ENCODE measurements around the gene PARVB.
A peak's percentile ranks its signal among the peaks of the same experiment; 100 is the strongest.

The PARVB gene

DNA sequence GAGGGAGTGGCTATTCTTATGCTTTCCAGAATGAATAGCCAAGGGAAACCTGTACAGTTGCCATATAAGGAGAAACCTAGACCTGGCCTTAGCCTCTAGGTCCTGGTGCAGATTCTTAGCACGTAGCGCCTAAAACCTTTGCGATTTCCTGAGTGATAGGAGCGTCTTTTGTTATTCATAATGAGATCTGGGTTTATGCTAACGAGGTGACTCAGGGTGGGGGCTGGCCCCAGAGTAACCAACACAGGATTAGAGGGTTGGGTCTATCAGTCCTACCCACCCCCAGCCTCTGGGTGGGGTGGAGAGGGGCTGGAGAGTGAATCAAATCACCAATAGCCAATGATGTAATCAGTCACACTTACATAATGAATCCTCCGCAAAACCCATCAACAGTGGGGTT lies 83.2 kb downstream of the PARVB start:
- Histone ChIP-seq H3K27me3 (ENCODE audit: control insufficient read depth in 3 of 3, insufficient read depth in 3 of 3, low read depth in 1 of 3, low read length in 3 of 3) (no peaks in the 10 kb centered on the region), H2BK120ac (ENCODE audit: low read depth, low read length) (no peak overlapping the region), H4K91ac (ENCODE audit: low read depth, low read length, poor library complexity) (no peak overlapping the region), H3K23ac (ENCODE audit: low read depth, low read length, poor library complexity) (no peak overlapping the region), H2AFZ (ENCODE audit: low read length) (no peak overlapping the region), H2BK5ac (ENCODE audit: low read length) (no peak overlapping the region), H3K4me1 (ENCODE audit: control insufficient read depth in 2 of 2, insufficient read depth in 1 of 2, low read depth in 1 of 2, low read length in 2 of 2) (peaks cover 9% of the 10 kb centered on the region in 2 donors), H3K9ac (ENCODE audit: low read depth, low read length, poor library complexity) (no peak overlapping the region), H3K18ac (ENCODE audit: low read length) (no peak overlapping the region), H4K8ac (ENCODE audit: low read depth, low read length) (no peak overlapping the region), H2BK15ac (ENCODE audit: low read length) (no peak overlapping the region), H3K9me3 (replicated peaks in 1 of 2; ENCODE audit: control insufficient read depth in 2 of 2, insufficient read depth in 1 of 2, low read depth in 1 of 2, low read length in 2 of 2) (peaks cover 0 to 2% of the 10 kb centered on the region in 2 donors), H2AK5ac (ENCODE audit: low read depth, low read length) (peak overlapping the region; percentile 31), H3K36me3 (replicated peaks in 1 of 2; ENCODE audit: control insufficient read depth in 2 of 2, insufficient read depth in 2 of 2, low read length in 2 of 2) (no peaks in the 10 kb centered on the region), H3K4ac (ENCODE audit: low read length) (no peak overlapping the region), H3K79me1 (ENCODE audit: low read depth, low read length) (peaks cover under 1% of the 10 kb centered on the region), H3K4me3 (ENCODE audit: low read length in 2 of 2) (no peak overlapping the region), H3K4me2 (ENCODE audit: insufficient read depth, low read length, poor library complexity, severe bottlenecking) (no peak overlapping the region), H3K14ac (ENCODE audit: low read length) (peak overlapping the region; percentile 4), H2BK12ac (ENCODE audit: low read length) (no peak overlapping the region), H3K27ac (replicated peaks; ENCODE audit: low read length) (no peak overlapping the region)
- no CpG with 5 or more reads among the region's 6 CpGs for WGBS, 2 donors (ENCODE audit: extremely low coverage in 2 of 2, insufficient read length in 2 of 2, insufficient replicate concordance in 1 of 2)
- DNase-seq (ENCODE audit: low spot score), result no peak

DNA sequence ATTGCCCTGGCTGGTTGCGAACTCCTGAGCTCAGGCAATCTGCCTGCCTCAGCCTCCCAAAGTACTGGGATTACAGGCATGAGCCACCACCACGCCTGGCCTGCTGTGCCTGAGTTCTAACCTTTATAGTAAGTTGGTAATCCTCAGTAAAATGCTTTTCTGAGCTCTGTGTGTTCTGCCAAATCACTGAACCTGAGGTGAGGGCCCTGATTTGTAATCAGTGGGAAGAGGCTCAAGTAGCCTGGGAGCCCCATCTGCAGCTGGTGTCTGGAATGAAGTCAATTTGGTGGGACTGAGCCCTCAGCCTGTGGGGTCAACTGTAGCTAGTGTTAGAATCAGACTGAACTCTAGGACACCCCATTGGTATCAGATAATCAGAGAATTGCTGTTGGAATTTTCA lies 84.0 kb downstream of the PARVB start:
- WGBS, 2 donors (ENCODE audit: extremely low coverage in 2 of 2, insufficient read length in 2 of 2, insufficient replicate concordance in 1 of 2), result no CpG with 5 or more reads among the region's 2 CpGs
- Histone ChIP-seq H3K9ac (ENCODE audit: low read depth, low read length, poor library complexity) (no peak overlapping the region), H3K9me3 (replicated peaks in 1 of 2; ENCODE audit: control insufficient read depth in 2 of 2, insufficient read depth in 1 of 2, low read depth in 1 of 2, low read length in 2 of 2) (peaks cover 0 to 2% of the 10 kb centered on the region in 2 donors)

DNA sequence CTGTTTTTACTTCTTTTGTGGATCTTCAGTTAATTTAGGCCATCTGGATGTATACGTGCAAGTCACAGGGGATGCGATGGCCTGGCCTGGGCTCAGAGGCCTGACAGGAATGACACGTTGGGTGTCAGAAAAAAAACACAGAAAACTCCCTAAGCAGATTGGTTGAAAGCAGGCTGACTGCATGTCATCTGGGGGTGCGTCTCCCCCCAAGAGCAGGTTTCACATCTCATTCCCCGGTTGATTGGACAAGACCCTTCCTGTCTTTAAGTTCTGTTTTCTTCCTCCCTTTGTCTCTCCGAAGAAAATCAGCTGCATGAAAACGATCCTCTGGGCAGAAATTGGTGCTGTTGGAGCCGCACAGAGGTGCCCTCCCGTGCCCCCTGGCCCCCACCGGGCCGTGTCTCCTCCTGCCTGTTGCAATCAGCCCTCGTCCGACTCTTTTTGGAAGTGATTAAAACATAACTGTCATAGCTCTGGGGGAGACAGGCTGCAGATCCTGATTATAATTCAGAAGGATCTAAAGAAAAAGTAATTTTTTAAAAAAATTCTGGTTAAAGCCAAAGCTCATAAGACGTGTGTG lies 84.8 kb downstream of the PARVB start:
- Histone ChIP-seq H3K27me3 (ENCODE audit: control insufficient read depth in 3 of 3, insufficient read depth in 3 of 3, low read depth in 1 of 3, low read length in 3 of 3) (no peaks in the 10 kb centered on the region), H3K18ac (ENCODE audit: low read length) (no peak overlapping the region), H4K8ac (ENCODE audit: low read depth, low read length) (no peak overlapping the region), H3K79me1 (ENCODE audit: low read depth, low read length) (peaks cover 2% of the 10 kb centered on the region), H3K23ac (ENCODE audit: low read depth, low read length, poor library complexity) (no peak overlapping the region), H3K9me3 (replicated peaks in 1 of 2; ENCODE audit: control insufficient read depth in 2 of 2, insufficient read depth in 1 of 2, low read depth in 1 of 2, low read length in 2 of 2) (peaks cover 0 to 2% of the 10 kb centered on the region in 2 donors), H3K4ac (ENCODE audit: low read length) (no peak overlapping the region), H3K4me3 (ENCODE audit: low read length in 2 of 2) (no peak overlapping the region), H3K4me1 (ENCODE audit: control insufficient read depth in 2 of 2, insufficient read depth in 1 of 2, low read depth in 1 of 2, low read length in 2 of 2) (peaks cover 9 to 11% of the 10 kb centered on the region in 2 donors), H2AK5ac (ENCODE audit: low read depth, low read length) (no peak overlapping the region), H2BK15ac (ENCODE audit: low read length) (no peak overlapping the region), H4K91ac (ENCODE audit: low read depth, low read length, poor library complexity) (no peak overlapping the region), H3K36me3 (replicated peaks in 1 of 2; ENCODE audit: control insufficient read depth in 2 of 2, insufficient read depth in 2 of 2, low read length in 2 of 2) (no peaks in the 10 kb centered on the region), H3K4me2 (ENCODE audit: insufficient read depth, low read length, poor library complexity, severe bottlenecking) (no peak overlapping the region), H3K14ac (ENCODE audit: low read length) (no peak overlapping the region), H3K9ac (ENCODE audit: low read depth, low read length, poor library complexity) (no peak overlapping the region), H2BK12ac (ENCODE audit: low read length) (no peak overlapping the region), H2BK120ac (ENCODE audit: low read depth, low read length) (no peak overlapping the region), H2AFZ (ENCODE audit: low read length) (peak overlapping the region; percentile 79), H2BK5ac (ENCODE audit: low read length) (no peak overlapping the region), H3K27ac (replicated peaks; ENCODE audit: low read length) (no peak overlapping the region)
- DNase-seq (ENCODE audit: low spot score), result no peak
- no CpG with 5 or more reads among the region's 14 CpGs for WGBS, 2 donors (ENCODE audit: extremely low coverage in 2 of 2, insufficient read length in 2 of 2, insufficient replicate concordance in 1 of 2)

More for the DNA sequence above, 84.0 kb downstream of the PARVB start:
- Histone ChIP-seq H3K4me1 (ENCODE audit: control insufficient read depth in 2 of 2, insufficient read depth in 1 of 2, low read depth in 1 of 2, low read length in 2 of 2) (peaks cover 9 to 11% of the 10 kb centered on the region in 2 donors), H3K79me1 (ENCODE audit: low read depth, low read length) (peaks cover 2% of the 10 kb centered on the region), H2AFZ (ENCODE audit: low read length) (no peak overlapping the region), H3K14ac (ENCODE audit: low read length) (no peak overlapping the region), H4K8ac (ENCODE audit: low read depth, low read length) (no peak overlapping the region), H4K91ac (ENCODE audit: low read depth, low read length, poor library complexity) (no peak overlapping the region), H3K27ac (replicated peaks; ENCODE audit: low read length) (no peak overlapping the region), H2AK5ac (ENCODE audit: low read depth, low read length) (no peak overlapping the region), H3K4me2 (ENCODE audit: insufficient read depth, low read length, poor library complexity, severe bottlenecking) (no peak overlapping the region), H3K27me3 (ENCODE audit: control insufficient read depth in 3 of 3, insufficient read depth in 3 of 3, low read depth in 1 of 3, low read length in 3 of 3) (no peaks in the 10 kb centered on the region), H2BK5ac (ENCODE audit: low read length) (no peak overlapping the region), H3K4me3 (ENCODE audit: low read length in 2 of 2) (no peak overlapping the region), H3K23ac (ENCODE audit: low read depth, low read length, poor library complexity) (no peak overlapping the region), H2BK15ac (ENCODE audit: low read length) (no peak overlapping the region), H3K18ac (ENCODE audit: low read length) (no peak overlapping the region), H3K36me3 (replicated peaks in 1 of 2; ENCODE audit: control insufficient read depth in 2 of 2, insufficient read depth in 2 of 2, low read length in 2 of 2) (no peaks in the 10 kb centered on the region), H2BK120ac (ENCODE audit: low read depth, low read length) (no peak overlapping the region), H2BK12ac (ENCODE audit: low read length) (no peak overlapping the region), H3K4ac (ENCODE audit: low read length) (no peak overlapping the region)
- no peak for DNase-seq (ENCODE audit: low spot score)

DNA sequence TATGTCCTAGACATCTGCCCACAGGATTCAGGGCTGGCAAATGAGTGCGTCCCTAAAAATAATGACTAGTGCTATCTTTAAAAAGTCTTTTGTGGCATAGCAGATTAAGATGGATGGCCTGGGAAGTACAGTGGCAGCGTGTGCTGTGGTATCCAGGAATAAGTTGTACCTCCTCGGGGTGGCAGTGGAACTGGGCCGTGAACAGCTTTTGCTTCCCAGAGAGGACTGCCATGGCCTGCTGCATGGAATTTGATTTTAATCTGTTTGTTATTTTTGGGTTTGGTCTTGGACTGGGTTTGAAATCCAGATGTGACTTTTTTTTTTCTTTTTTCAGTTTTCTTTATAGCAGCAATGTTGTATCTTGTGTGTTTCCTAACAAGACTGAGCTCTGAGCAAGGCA lies 85.3 kb downstream of the PARVB start:
- no peak overlapping the region for H3K4me2 ChIP-seq (ENCODE audit: insufficient read depth, low read length, poor library complexity, severe bottlenecking)
- no peak overlapping the region for H3K23ac ChIP-seq (ENCODE audit: low read depth, low read length, poor library complexity)
- no peak overlapping the region for H3K4me3 ChIP-seq (ENCODE audit: low read length in 2 of 2)
- H4K91ac ChIP-seq (ENCODE audit: low read depth, low read length, poor library complexity), result no peak overlapping the region
- no peak overlapping the region for H2BK15ac ChIP-seq (ENCODE audit: low read length)
- no peak overlapping the region for H2BK12ac ChIP-seq (ENCODE audit: low read length)
- H3K27me3 ChIP-seq (ENCODE audit: control insufficient read depth in 3 of 3, insufficient read depth in 3 of 3, low read depth in 1 of 3, low read length in 3 of 3), result no peaks in the 10 kb centered on the region
- H2BK120ac ChIP-seq (ENCODE audit: low read depth, low read length), result no peak overlapping the region
- peaks cover 9 to 11% of the 10 kb centered on the region in 2 donors for H3K4me1 ChIP-seq (ENCODE audit: control insufficient read depth in 2 of 2, insufficient read depth in 1 of 2, low read depth in 1 of 2, low read length in 2 of 2)
- H2AFZ ChIP-seq (ENCODE audit: low read length), result no peak overlapping the region
- H3K4ac ChIP-seq (ENCODE audit: low read length), result no peak overlapping the region
- peaks cover 2% of the 10 kb centered on the region for H3K79me1 ChIP-seq (ENCODE audit: low read depth, low read length)
- H2BK5ac ChIP-seq (ENCODE audit: low read length), result no peak overlapping the region
- DNase-seq (ENCODE audit: low spot score), result no peak
- H3K14ac ChIP-seq (ENCODE audit: low read length), result no peak overlapping the region
- no peaks in the 10 kb centered on the region for H3K36me3 ChIP-seq (replicated peaks in 1 of 2; ENCODE audit: control insufficient read depth in 2 of 2, insufficient read depth in 2 of 2, low read length in 2 of 2)
- H3K27ac ChIP-seq (replicated peaks; ENCODE audit: low read length), result no peak overlapping the region
- H3K9me3 ChIP-seq (replicated peaks in 1 of 2; ENCODE audit: control insufficient read depth in 2 of 2, insufficient read depth in 1 of 2, low read depth in 1 of 2, low read length in 2 of 2), result peaks cover 0 to 2% of the 10 kb centered on the region in 2 donors
- H4K8ac ChIP-seq (ENCODE audit: low read depth, low read length), result no peak overlapping the region
- H3K9ac ChIP-seq (ENCODE audit: low read depth, low read length, poor library complexity), result no peak overlapping the region
- WGBS, 2 donors (ENCODE audit: extremely low coverage in 2 of 2, insufficient read length in 2 of 2, insufficient replicate concordance in 1 of 2), result no CpG with 5 or more reads among the region's 4 CpGs
- no peak overlapping the region for H3K18ac ChIP-seq (ENCODE audit: low read length)
- H2AK5ac ChIP-seq (ENCODE audit: low read depth, low read length), result no peak overlapping the region

Data from neuronal stem cell (in vitro differentiated cells).